A673 (cell line): ENCODE data around the gene TARBP1.

ENCODE experiments used
- CTCF ChIP-seq: fragments of 300-800, 200-600 bp; sonication (generic); conservative IDR thresholded peaks from 2 replicates; pipeline ENCODE4 v1.5.1; 2017; ENCODE audit warnings: low read depth, mild to moderate bottlenecking, antibody characterized with exemption, low read length, moderate library complexity, mixed read lengths
- EZH2 ChIP-seq: fragments of 200-600 bp; sonication (generic); IDR thresholded peaks from 2 replicates; pipeline ENCODE4 v1.6.1; 2017; ENCODE audit warnings: borderline replicate concordance, low read depth, mild to moderate bottlenecking, mixed read lengths, antibody characterized with exemption, low read length; ENCODE audit not compliant: poor library complexity, severe bottlenecking

DNA sequence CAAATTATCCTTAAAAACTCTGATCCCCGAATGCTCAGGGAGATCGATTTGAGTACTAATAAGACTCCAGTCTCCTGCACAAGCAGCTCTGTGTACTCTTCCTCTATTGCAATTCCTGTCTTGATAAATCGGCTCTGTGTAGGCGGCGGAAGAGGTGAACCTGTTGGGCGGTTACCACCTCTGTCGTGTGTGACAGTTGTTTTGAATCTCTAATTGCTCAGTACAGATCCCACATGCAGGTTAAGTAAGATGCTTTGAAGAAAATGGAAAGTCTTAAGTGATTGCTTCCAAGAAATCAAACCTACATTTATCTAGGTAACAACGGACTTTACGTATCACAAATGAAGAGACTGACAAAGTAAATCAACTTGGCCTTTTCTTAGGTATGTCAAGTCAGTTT lies 70.2 kb downstream of the TARBP1 start:
- TF ChIP-seq CTCF (no peak), EZH2 (no peak)
